Tibial nerve (tissue), 4 donors: ENCODE measurements around the gene UBE2L3.

Experiments used
- EP300 ChIP-seq, 2 donors: sonication (generic); formaldehyde crosslinking; IDR thresholded peaks; one replicate each; pipeline ENCODE4 v1.6.1; 2017; ENCODE audit warnings: antibody characterized with exemption in 2 of 2, mild to moderate bottlenecking in 1 of 2
- POLR2A ChIP-seq, 2 donors: fragments of 450-650 bp; IDR thresholded peaks; one replicate each; pipeline ENCODE4 v1.6.1; 2017; ENCODE audit warnings: antibody characterized with exemption in 2 of 2, mild to moderate bottlenecking in 2 of 2, moderate library complexity in 2 of 2
- TF ChIP-seq, protein P1 (sequence below), 5 experiments: fragments of 200-600 bp in 3 of 5; fragments of 450-650 bp in 2 of 5; sonication (generic) in 3 of 5; IDR thresholded peaks; one replicate each; pipeline ENCODE4 v1.5.1; 2016 to 2019; ENCODE audit warnings: antibody characterized with exemption in 5 of 5, mild to moderate bottlenecking in 3 of 5, moderate library complexity in 2 of 5

DNA sequence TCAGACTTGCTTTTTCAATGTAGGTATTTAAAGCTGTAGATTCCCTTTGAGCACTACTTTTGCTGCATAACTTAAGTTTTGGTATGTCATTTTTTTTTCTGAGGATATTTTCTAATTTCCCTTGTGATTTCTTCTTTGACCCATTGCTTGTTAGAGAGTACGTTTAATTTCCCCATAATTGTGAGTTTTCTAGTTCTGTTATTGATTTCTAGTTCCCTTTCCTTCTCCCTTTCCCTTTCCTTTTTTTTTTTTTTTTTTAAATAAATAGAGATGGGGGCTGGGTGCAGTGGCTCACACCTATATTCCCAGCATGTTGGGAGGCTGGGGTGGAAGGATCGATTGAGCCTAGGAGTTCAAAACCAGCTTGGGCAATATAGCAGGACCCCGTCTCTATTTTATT is 30.8 kb downstream of the UBE2L3 start:
- TF ChIP-seq EP300 (IDR thresholded peaks at IDR 0.05) (no peak), POLR2A (IDR thresholded peaks at IDR 0.05) (no peak)
- TF ChIP-seq, protein P1, sequence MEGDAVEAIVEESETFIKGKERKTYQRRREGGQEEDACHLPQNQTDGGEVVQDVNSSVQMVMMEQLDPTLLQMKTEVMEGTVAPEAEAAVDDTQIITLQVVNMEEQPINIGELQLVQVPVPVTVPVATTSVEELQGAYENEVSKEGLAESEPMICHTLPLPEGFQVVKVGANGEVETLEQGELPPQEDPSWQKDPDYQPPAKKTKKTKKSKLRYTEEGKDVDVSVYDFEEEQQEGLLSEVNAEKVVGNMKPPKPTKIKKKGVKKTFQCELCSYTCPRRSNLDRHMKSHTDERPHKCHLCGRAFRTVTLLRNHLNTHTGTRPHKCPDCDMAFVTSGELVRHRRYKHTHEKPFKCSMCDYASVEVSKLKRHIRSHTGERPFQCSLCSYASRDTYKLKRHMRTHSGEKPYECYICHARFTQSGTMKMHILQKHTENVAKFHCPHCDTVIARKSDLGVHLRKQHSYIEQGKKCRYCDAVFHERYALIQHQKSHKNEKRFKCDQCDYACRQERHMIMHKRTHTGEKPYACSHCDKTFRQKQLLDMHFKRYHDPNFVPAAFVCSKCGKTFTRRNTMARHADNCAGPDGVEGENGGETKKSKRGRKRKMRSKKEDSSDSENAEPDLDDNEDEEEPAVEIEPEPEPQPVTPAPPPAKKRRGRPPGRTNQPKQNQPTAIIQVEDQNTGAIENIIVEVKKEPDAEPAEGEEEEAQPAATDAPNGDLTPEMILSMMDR (IDR thresholded peaks at IDR 0.05): no peak
